Non-pigmented ciliary epithelial cell (primary cell): ENCODE data around the gene WBP2NL.

Experiments used
- DNase-seq: peaks from one replicate; pipeline ENCODE4 v3.0.0-alpha.2; 2010; ENCODE audit warnings: low read depth

Gene WBP2NL

DNA sequence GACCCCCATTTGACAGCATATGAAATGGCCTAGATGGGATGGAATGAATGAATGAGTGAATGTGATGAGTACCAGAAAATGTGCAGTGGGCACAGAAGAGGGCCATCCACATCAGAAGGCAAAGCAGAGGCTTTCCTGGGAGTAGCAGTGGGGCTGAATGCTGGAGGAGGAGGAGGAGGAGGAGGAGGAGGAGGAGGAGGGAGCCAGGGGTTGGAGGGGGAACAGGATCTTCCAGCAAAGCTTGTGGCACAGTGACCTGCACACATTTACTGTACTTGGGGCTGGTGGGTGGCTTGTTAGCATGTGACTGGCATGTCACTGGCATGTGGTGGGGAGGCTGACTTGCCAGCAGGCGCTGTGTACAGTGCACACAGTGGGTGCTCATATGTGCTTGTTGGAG is 19.9 kb upstream of the WBP2NL start:
- no peak for DNase-seq

DNA sequence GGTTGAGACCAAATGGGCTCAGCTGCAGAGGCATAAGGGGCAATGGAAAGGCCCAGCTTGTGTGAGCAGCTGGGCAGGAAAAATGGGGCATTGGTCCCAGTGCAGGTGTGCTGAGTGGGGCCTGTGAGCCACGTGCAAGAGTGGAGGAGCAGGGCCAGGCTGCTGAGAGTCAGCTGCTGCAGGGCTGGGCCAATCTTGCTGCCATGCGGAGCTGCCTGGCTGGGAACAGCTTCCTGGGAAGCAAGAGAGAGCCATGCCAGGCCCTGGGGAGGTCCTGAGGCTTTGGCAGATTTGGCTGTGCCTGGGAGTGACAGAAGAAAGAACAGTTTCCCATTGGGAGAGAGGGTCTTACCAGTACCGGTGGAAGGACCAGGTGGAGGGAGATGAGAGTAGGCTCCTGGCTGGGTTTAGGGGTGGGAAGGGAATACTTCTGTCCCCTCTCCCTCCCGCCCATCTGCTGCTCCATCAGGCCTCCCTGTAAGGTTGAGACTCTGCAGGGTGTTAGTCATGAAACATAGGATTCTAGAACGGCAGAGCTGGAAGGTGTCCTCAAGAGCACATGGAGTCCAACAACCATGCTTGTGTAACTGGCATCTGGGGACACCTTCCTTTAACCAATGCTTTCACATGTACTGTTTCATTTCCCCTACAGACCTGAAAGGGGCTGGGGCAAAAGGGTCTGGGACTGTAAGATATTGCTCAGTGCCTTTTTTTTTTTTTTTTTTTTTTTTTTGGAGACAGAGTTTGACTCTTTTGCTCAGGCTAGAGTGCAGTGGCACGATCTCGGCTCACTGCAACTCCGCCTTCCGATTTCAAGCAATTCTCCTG is 19.0 kb upstream of the WBP2NL start:
- no peak for DNase-seq

DNA sequence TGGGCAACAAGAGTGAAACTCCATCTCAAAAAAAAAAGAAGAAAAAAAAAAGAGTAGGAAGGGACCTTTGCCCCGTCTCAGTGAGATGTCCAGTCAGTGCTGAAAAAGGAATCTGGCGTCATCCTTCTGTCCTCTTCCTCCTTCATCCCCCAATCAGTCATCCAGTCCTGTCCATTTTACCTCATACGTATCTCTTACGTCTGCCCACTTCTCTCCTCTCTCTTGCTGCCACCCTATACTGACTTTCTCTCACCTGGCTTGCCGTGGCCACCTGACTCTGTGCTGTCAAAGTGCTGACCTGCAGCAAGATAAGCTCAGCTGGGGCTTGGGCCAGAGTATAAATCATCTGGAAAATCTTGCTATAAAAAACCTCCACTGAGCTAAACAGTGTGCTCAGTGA is 15.7 kb upstream of the WBP2NL start:
- no peak for DNase-seq

GRCh38 chr22:41983513-41984405 is 14.8 kb upstream of the WBP2NL start:
- no peak for DNase-seq

- no peak for DNase-seq
These were observed 11.3 kb upstream of the WBP2NL start for GRCh38 chr22:41987276-41987675.

GRCh38 chr22:41989246-41989645 is 9.3 kb upstream of the WBP2NL start:
- no peak for DNase-seq

DNA sequence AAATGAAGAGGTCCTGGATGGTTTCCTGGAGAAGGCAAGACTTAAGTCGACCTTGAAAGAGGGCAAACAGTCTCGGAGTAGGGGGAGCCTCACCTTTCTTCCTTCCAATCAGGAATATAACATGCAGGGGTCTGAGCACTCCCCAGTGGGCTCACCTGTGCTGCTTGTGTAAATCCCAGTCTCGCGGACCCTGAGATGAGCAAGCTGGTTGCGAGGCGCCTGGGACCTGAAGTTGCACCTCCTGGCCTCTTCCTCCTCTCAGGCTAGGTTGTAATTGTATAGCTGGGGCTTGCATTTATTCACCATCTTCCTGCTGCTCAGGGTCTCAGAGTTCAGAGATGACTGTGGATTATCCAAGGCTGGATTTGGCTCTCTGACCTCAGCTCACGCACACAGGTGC is 7.5 kb upstream of the WBP2NL start:
- no peak for DNase-seq

DNA sequence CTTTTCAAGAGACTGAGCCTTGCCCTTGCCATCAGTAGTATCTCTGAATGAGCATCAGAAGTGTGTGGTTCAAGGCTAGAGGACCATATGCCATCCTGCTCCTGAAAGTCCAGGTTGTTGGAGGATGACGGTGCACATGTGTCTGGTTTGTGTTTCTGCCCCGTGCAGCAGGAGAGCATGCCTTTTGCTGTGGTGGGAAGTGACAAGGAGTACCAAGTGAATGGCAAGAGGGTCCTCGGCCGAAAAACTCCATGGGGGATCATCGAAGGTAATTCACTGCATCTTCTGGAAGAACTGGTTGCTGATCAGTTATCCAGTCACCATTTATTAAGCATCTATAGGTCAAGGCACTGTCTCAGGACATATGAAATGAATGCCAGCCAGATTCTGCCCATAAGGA is 6.1 kb upstream of the WBP2NL start:
- DNase-seq: no peak

- DNase-seq: no peak
These were observed 3.4 kb upstream of the WBP2NL start for GRCh38 chr22:41995211-41995610.

GRCh38 chr22:41996826-41997225 is 1.8 kb upstream of the WBP2NL start:
- no peak for DNase-seq

- DNase-seq: no peak
These were observed 1.9 kb downstream of the WBP2NL start for GRCh38 chr22:42000466-42000865.

DNA sequence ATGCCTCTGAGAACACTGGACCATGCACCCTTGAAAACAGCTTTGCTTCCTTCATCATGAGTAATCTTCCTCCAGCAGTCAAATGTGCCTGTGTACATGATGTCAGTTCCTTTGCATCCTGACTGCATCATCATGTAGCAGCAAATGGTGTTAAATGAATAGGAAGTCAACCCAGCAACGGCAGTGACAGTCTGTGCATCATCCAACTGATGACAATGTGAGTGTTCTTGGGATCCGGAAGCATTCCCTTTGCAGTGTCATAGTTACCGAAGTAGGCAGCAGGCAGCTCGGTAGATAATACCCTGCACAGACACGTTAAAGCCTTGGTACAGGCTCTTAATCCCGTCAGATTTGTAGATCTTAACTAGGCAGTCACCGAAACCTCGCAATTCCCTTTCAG is 2.5 kb downstream of the WBP2NL start:
- DNase-seq: no peak

DNA sequence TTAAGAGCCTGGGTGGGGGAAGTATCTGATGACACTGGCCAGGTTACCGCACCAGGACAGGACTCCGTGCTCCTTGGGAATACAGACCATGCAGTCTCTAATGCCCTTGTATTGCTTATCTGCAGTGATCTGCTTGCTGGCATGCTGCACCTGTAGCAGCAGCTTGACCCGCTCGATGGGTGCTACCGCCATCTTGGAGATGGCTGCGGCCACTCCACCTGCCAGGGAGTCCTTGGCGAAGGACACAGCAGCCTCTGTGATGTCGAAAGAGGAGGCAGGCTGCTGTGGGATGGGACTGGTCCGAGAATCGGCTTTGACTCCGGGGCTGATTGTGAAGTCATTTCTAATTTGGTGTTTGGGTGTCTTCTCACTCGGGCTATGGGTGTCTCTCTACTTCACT is 3.1 kb downstream of the WBP2NL start:
- DNase-seq: no peak

DNA sequence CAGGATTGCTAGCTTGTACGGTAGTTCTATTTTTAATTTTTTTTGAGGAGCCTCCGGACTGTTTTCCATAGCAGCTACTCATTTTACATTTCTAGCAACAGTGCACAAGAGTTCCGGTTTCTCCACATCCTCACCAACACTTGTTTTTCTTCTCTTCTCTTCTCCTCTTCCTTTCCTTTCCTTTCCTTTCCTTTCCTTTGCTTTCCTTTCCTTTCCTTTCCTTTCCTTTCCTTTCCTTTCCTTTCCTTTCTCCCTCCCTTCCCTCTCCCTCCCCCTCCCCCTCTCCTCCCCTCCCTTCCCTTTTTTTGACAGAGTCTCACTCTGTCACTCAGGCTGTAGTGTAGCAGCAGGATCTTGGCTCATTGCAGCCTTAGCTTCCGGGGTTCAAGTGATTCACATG is 9.3 kb downstream of the WBP2NL start:
- DNase-seq: no peak

- no peak for DNase-seq
These were observed 12.2 kb downstream of the WBP2NL start for GRCh38 chr22:42010778-42011177.

GRCh38 chr22:42013385-42013784 is 14.8 kb downstream of the WBP2NL start:
- DNase-seq: no peak

- no peak for DNase-seq
These were observed 17.5 kb downstream of the WBP2NL start for GRCh38 chr22:42016111-42016510.

- no peak for DNase-seq
These were observed 19.6 kb downstream of the WBP2NL start for GRCh38 chr22:42018224-42018623.

DNA sequence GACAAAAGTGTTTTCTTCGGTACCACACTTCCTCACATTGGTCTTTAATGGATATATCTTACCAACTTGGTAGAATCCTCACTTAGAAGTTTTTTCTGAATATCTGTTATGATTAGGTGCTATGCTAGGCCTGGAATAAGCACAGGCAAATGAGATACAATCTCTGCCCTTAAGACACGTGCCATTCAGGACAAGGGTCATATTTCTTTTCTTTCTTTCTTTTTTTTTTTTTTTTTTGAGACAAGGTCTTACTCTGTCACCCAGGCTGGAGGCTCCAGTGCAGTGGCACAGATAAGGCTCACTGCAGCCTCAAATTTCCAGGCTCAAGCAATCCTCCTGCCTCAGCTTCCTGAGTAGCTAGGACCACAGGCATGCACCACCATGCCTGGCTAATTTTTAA is 23.0 kb downstream of the WBP2NL start:
- no peak for DNase-seq

- no peak for DNase-seq
These were observed 23.7 kb downstream of the WBP2NL start for GRCh38 chr22:42022162-42022847.

DNA sequence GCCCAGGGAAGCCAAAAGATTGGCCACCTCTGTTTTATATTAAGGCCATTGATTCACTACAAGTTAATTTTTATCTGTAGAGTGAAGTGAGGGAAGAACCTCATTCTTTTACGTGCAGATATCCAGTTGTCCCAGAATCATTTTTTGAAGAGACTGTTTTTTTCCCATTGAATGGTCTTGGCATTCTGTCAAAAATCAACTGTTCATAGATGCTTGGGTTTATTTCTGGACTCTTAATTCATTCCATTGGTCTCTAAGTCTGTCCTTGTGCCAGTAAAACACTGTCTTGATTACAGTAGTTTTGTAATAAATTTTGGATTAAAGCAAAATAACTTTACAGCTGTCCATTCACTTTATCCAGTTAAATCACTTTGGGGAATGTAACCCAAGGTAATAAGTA is 26.8 kb downstream of the WBP2NL start:
- DNase-seq: no peak

DNA sequence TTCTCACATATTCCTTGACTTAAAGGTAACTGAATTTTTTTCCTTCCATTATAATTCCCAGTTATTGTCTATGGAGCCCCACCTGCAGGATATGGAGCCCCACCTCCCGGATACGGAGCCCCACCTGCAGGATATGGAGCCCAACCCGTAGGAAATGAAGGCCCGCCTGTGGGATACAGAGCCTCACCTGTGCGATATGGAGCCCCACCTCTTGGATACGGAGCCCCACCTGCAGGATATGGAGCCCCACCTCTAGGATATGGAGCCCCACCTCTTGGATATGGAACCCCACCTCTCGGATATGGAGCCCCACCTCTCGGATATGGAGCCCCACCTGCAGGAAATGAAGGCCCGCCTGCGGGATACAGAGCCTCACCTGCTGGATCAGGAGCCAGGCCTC is 28.1 kb downstream of the WBP2NL start:
- no peak for DNase-seq
